ENCODE results near the gene CAPZB.

CAPZB gene

GRCh38 chr1:19324665-19324990 is 160.7 kb downstream of the CAPZB start:
- DNase-seq: no peak

DNA sequence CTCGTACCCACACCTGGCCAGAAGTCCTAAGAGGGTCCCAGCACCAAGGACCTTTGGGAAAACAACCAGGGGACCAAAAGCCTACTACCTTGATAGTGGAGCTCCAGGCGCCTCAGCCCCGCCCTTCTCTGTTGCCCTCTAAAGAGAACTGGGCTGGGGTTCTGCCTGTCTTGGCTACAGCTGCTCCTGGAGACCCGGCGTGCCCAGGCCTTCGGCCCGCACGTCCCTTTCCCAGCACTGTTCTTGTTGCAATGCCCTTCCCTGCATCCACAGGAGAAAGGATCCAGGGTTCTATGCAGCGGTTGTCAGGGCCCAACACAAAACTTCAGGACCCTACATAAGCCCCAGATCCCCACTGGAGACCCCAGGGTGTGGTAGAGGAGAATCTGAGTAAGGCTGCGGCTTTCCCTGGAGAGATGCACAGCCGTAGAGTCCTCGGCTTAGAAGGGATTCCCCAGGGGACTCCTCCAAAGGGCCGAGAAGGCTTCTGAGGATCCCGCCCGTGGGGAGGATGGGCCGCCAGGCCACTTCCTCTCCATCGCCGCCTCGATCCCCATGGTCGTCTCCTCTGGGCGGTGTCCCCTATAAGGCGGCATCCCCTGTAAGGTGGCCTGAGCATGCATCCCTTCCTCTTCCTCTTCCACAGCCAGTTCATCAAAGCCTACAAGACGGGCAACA is 161.2 kb downstream of the CAPZB start:
- no peak for DNase-seq

GRCh38 chr1:19322481-19322880 is 162.9 kb downstream of the CAPZB start:
- no peak for DNase-seq

DNA sequence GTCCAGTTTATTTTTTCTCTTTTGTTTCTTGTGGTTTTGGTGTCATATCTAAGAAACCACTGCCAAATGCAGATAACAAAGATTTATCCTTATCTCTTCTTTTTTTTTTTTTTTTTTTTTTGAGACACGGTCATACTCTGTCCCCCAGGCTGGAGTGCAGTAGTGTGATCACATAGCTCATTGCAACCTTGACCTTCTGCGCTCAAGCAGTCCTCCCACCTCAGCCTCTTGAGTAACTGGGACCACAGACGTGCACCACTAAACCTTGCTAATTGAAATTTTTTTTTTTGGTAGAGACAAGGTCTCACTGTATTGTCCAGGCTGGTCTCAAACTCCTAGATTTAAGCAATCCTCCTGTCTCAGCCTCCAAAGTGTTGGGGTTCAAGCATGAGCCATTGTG is 164.3 kb downstream of the CAPZB start:
- DNase-seq: no peak

- DNase-seq: no peak
These were observed 166.1 kb downstream of the CAPZB start for GRCh38 chr1:19319196-19319595.

DNA sequence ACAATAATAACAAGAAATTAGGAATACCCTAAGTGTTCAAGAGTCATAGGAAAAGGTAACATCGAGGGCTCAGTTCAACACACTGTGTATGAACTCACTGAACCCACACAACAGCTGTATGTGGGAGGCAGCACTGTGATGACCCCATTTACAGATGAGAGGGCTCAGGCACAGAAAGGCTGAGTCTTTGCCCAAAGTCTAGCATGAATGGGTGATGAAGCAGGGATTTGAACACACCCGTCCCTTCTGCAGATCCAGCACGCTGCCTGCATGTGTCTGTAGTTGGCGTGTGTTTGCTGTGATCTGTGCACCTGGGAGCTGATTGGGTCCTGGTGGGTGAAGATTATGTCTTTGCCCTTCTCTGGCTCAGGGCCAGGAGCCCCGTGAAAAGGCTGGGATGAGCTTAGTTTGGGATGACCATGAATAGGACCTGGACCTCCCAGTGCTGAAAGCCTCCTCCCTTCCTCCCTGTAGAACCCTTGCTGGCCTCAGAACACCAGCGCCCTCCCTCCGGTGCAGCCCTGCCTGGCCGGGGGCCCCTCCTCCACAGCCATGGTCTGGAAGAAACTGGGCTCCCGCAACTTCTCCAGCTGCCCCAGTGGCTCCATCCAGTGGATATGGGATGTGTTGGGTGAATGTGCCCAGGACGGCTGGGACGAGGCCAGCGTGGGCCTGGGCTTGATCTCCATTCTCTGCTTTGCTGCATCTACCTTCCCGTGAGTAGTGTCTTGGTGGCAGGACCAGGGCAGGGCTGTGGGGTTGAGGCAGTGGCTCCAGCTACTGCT is 168.0 kb downstream of the CAPZB start:
- no peak for DNase-seq

DNA sequence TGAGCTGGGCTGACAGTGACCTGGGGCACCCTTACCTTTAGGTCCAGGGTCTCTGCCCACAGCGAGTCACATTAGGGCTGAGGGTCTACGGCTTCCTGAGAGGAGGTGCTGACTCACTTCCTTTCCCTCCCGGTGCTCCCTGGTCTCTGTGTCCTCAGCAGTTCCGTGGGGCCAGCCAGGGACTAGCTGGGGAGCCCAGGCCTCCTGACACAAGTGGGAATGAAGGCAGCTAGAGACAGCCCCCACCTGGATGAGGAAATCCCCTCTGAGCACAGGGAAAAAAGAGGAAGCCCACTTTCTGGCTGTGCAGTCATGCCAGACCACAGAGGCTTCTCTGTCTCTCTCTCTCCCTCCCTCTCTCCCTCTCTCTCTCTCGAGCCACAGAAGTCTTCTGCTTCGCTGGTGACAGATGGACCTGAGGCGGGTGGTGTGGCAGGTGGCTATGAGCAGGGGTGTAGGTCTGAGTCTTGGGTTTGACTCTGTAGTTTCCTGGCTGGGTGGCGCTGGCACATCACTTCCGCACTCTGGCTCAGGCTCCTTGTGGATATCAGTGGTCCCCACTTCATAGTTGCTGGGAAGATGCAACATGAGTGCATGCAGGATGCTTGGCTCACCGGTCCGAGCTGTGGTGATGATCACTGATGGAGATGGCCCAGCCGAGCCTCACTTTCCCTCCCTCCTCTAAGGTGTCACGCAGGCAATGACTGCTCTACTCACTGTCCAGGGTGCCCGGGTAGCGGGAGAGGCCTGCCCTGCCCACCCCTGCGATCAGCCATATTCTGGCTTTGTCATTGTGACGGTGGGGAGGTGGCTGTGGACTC is 169.8 kb downstream of the CAPZB start:
- no peak for DNase-seq

GRCh38 chr1:19313961-19314882 is 171.1 kb downstream of the CAPZB start:
- no peak for DNase-seq

- DNase-seq: no peak
These were observed 171.7 kb downstream of the CAPZB start for GRCh38 chr1:19313636-19313959.

DNA sequence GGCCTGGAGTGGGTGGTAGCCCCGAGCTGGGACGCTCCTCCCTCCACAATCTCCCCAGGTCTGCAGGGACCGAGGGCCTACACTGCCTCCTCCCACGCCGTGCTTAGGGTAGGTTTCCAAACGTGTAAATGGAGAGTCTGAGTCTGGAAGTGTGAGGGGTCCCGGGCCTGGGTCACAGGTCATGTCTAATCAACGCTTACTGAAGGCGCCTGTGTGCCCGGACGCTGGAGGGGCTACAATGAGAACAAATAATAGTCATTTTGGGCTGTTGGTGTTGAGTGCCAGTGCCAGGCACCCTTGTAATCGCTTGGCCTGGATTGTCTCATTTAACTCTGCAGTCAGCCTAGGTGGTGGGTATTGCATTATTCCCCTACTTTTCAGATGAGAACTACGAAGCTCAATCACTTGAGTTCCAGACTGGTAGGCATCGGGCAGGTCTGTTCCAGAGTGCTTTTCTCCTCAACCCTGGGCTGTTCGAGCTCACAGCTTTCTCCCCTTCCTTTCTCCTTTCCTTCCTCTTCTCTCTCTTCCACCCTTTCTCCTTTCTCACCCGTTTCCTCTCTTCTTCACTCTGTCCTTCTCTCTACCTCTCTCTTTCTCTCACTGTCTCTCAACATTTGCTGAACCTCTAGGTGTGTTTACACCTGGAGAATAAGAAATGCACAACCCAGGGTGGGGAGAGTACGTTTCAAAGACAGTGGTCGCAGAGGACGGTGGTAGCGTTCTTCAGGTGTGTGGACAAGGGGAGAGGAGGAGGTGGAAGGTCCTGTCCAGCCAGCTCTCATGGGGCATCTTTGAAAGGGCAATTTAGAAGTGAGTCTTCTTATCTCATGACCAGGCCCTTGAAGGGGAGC is 172.3 kb downstream of the CAPZB start:
- DNase-seq: no peak

DNA sequence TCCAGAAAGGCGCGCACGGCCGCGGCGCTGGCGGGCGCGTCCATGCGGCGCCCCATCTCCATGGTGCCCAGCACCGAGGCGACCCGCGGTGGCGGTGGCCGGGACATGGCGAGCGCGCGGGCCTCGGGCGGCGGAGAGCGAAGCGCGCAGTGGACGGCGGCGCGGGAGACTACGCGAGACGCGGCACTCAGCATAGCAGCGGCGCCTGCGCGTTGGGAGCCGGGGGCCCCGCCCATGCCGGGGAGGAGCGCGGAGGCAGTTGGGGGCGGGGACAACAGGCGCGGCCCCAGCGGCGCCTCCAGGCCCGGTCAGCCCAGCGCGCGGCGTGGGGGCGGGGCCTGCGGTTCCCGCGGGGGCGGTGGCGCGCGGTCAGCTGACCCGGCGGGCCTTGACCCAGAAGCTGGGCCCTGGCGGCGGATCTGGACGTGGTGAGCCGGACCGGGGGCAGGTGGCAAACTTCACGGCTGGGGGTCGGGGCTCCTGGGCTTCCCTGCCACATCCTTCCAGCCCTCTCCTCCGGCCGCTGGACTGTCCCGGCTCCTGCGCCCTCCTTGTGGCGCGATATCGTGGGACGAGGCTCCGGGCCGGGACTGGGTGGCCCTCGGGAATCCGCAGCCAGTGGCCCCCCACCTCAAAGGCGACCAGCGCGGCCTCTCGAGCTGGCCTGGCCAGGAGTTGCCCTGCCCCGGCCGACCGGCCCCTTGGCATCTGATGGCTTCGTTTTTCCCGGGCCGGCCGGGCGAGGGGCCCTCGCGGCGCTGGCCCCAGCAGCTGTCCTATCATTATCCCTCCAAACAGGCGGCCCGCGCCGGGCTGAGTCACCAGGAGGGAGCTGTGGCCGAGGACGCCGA is 173.2 kb downstream of the CAPZB start, which contains the start of the genes AKR7A2 and SLC66A1:
AKR7A2 (minus strand) TSS at position 214 of the 851 bp plus-strand sequence; CDS start at position 194, 20 bp downstream.
SLC66A1 (plus strand) TSS at position 396 of the 851 bp plus-strand sequence. CDS start 5,352 bp downstream, outside the sequence.
- DNase-seq: peak; percentile 87

- DNase-seq: peak; percentile 17
These were observed 173.8 kb downstream of the CAPZB start for GRCh38 chr1:19311503-19311930.

- DNase-seq: no peak
These were observed 174.4 kb downstream of the CAPZB start for GRCh38 chr1:19310720-19311502.

DNA sequence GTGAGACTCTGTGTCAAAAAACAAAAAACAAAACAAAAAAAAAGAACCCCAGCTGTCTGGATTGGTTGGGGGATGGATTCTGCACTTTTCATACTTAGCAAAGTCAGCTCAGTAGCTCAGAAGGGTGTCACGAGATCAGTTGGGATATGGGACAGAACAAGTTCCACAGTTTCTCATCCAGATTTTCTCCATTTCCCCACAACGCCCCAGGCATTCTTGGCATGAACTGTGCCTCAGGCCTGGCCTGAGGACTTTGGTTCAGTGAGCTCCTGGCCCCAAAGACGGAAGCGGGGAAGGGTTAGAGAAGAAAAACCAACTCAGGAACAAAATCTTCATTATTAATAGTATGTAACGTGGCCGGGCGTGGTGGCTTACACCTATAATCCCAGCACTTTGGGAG is 175.3 kb downstream of the CAPZB start:
- no peak for DNase-seq

- DNase-seq: no peak
These were observed 176.1 kb downstream of the CAPZB start for GRCh38 chr1:19309123-19309813.

DNA sequence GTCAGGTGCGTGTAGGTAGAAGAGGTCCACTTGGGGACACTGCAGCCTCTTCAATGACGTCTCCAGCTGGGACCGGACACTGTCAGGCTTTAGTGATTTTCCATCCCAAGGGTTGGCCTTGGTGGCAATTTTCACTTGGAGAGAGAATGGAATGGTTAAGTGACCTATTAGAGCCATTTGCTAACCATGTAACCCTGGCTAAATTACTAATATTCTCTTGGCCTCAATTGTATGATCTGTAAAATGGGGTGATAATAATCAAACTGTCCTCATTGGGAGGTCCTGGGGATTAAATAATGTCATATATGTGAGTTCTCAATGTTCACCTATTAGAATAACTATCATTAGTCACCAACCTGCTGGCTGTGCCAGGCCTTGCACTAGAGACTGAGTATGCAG is 176.8 kb downstream of the CAPZB start:
- no peak for DNase-seq

DNA sequence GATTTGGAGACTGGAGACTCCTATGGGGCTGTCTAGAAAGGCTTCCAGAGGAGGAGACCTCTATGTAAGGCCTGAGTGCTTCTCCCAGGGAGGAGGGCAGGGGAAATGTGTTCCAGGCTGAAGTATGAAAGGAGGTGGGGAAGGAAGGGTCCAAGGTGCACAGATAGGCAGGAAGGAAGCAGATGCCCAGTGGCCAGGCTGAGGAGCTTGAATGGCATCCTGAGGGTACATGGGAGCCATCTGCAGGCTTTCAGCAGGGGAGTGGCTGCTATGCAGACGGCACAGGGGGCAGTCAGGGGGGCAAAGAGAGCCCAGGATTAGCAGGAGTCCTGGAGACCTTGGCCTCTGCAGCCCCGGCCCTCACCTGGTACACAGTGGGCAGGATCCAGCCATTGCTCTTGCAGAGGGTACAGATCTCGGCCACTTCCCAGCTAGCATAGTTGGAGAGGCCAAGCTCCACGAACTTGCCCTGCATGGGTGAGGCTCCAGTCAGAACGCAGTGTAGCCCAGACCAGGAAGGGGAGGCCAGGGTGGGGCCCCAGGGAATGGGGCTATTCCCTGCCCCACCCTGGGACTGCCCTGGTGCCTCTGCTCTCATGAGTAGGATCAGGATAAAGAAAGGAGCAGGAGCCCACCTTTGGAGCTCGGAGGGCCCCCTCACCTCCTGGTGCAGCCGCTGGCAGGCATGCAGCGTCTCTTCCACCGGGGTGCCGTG is 177.4 kb downstream of the CAPZB start:
- DNase-seq: no peak

- no peak for DNase-seq
These were observed 178.4 kb downstream of the CAPZB start for GRCh38 chr1:19306941-19307340.

Data from stimulated activated CD4-positive, alpha-beta T cell treated with anti-CD3 and anti-CD28 coated beads, Interleukin-12 subunit alpha, Interleukin-12 subunit beta, amount 100 ng/mL, for 4 hours (primary cell).